ENCODE data around the gene GPANK1. TPM values are rescaled to one million over a fixed set of nuclear protein-coding genes. Genes with fewer than 3 reads are reported as not detected.

Gene GPANK1
- total and polyA plus RNA-seq, 9 donors, result 9.8 to 19.0 (median 15.5) TPM

GRCh38 chr6:31620586-31621319 is 44.0 kb downstream of the GPANK1 start, which contains the start of gene PRRC2A:
PRRC2A (plus strand) TSS chr6:31620715; CDS start chr6:31622790, 2,075 bp downstream.
- peak; percentile 87 for DNase-seq
- under 1% methylated on average over 59 of the region's 67 CpGs for WGBS (ENCODE audit: insufficient coverage)
- H3K4me1 ChIP-seq (ENCODE audit: control insufficient read depth, insufficient read depth, low read length), result peaks cover 10% of the 10 kb centered on the region

GRCh38 chr6:31619805-31620585 is 44.8 kb downstream of the GPANK1 start:
- peak; percentile 100 for DNase-seq
- peaks cover 28% of the 10 kb centered on the region for H3K36me3 ChIP-seq (ENCODE audit: control insufficient read depth, insufficient read depth, low read length)
- no peaks in the 10 kb centered on the region for H3K27me3 ChIP-seq (ENCODE audit: control insufficient read depth, insufficient read depth, low read length)
- WGBS (ENCODE audit: insufficient coverage), result 0% methylated on average over 34 of the region's 50 CpGs
- H3K27ac ChIP-seq (ENCODE audit: low read length), result peak overlapping the region; percentile 100
- H3K4me1 ChIP-seq (ENCODE audit: control insufficient read depth, insufficient read depth, low read length), result peaks cover 10% of the 10 kb centered on the region
- peak overlapping the region; percentile 67 for H3K4me3 ChIP-seq (ENCODE audit: low read length)
- H3K9me3 ChIP-seq (replicated peaks; ENCODE audit: control insufficient read depth, low read depth, low read length), result no peaks in the 10 kb centered on the region

More at GRCh38 chr6:31620586-31621319, 44.0 kb downstream of the GPANK1 start, which contains the start of gene PRRC2A:
- Histone ChIP-seq H3K36me3 (ENCODE audit: control insufficient read depth, insufficient read depth, low read length) (peaks cover 36% of the 10 kb centered on the region), H3K9me3 (replicated peaks; ENCODE audit: control insufficient read depth, low read depth, low read length) (no peaks in the 10 kb centered on the region), H3K27me3 (ENCODE audit: control insufficient read depth, insufficient read depth, low read length) (no peaks in the 10 kb centered on the region), H3K27ac (ENCODE audit: low read length) (peak within 1 kb of the TSS; percentile 100), H3K4me3 (ENCODE audit: low read length) (peak within 1 kb of the TSS; percentile 76)

GRCh38 chr6:31617010-31617409 is 47.8 kb downstream of the GPANK1 start:
- Histone ChIP-seq H3K27ac (ENCODE audit: low read length) (no peak overlapping the region), H3K4me3 (ENCODE audit: low read length) (no peak overlapping the region), H3K27me3 (ENCODE audit: control insufficient read depth, insufficient read depth, low read length) (peaks cover 2% of the 10 kb centered on the region), H3K4me1 (ENCODE audit: control insufficient read depth, insufficient read depth, low read length) (peaks cover 4% of the 10 kb centered on the region), H3K9me3 (replicated peaks; ENCODE audit: control insufficient read depth, low read depth, low read length) (no peaks in the 10 kb centered on the region), H3K36me3 (ENCODE audit: control insufficient read depth, insufficient read depth, low read length) (peaks cover 3% of the 10 kb centered on the region)
- DNase-seq, result no peak
- 86% methylated on average over 1 of the region's 2 CpGs for WGBS (ENCODE audit: insufficient coverage)

GRCh38 chr6:31615748-31616147 is 49.0 kb downstream of the GPANK1 start:
- H3K4me1 ChIP-seq (ENCODE audit: control insufficient read depth, insufficient read depth, low read length), result no peaks in the 10 kb centered on the region
- WGBS (ENCODE audit: insufficient coverage), result 13% methylated on average over 5 of the region's 7 CpGs
- H3K4me3 ChIP-seq (ENCODE audit: low read length), result peak overlapping the region; percentile 24
- no peak for DNase-seq
- peaks cover 2% of the 10 kb centered on the region for H3K27me3 ChIP-seq (ENCODE audit: control insufficient read depth, insufficient read depth, low read length)
- no peak overlapping the region for H3K27ac ChIP-seq (ENCODE audit: low read length)
- H3K36me3 ChIP-seq (ENCODE audit: control insufficient read depth, insufficient read depth, low read length), result peaks cover 3% of the 10 kb centered on the region
- H3K9me3 ChIP-seq (replicated peaks; ENCODE audit: control insufficient read depth, low read depth, low read length), result no peaks in the 10 kb centered on the region

GRCh38 chr6:31614684-31615578 is 49.9 kb downstream of the GPANK1 start, which contains the start of gene AIF1:
AIF1 (plus strand) TSS chr6:31615234; CDS start chr6:31615330, 96 bp downstream.
- WGBS (ENCODE audit: insufficient coverage), result 13% methylated on average over 3 of the region's 6 CpGs
- no peaks in the 10 kb centered on the region for H3K4me1 ChIP-seq (ENCODE audit: control insufficient read depth, insufficient read depth, low read length)
- H3K27ac ChIP-seq (ENCODE audit: low read length), result no peak within 1 kb of the TSS
- no peaks in the 10 kb centered on the region for H3K9me3 ChIP-seq (replicated peaks; ENCODE audit: control insufficient read depth, low read depth, low read length)
- peaks cover 3% of the 10 kb centered on the region for H3K36me3 ChIP-seq (ENCODE audit: control insufficient read depth, insufficient read depth, low read length)
- peak within 1 kb of the TSS; percentile 24 for H3K4me3 ChIP-seq (ENCODE audit: low read length)
- peak; percentile 66 for DNase-seq
- peaks cover 2% of the 10 kb centered on the region for H3K27me3 ChIP-seq (ENCODE audit: control insufficient read depth, insufficient read depth, low read length)

GRCh38 chr6:31614075-31614619 is 50.6 kb downstream of the GPANK1 start:
- H3K27me3 ChIP-seq (ENCODE audit: control insufficient read depth, insufficient read depth, low read length), result peaks cover 2% of the 10 kb centered on the region
- WGBS (ENCODE audit: insufficient coverage), result 85% methylated on average over 3 of the region's 8 CpGs

More at GRCh38 chr6:31614075-31614619, 50.6 kb downstream of the GPANK1 start:
- Histone ChIP-seq H3K4me1 (ENCODE audit: control insufficient read depth, insufficient read depth, low read length) (no peaks in the 10 kb centered on the region), H3K36me3 (ENCODE audit: control insufficient read depth, insufficient read depth, low read length) (peaks cover 3% of the 10 kb centered on the region), H3K4me3 (ENCODE audit: low read length) (no peak overlapping the region), H3K9me3 (replicated peaks; ENCODE audit: control insufficient read depth, low read depth, low read length) (no peaks in the 10 kb centered on the region), H3K27ac (ENCODE audit: low read length) (no peak overlapping the region)
- DNase-seq, result no peak

Other genes starting within 250 kb of the GPANK1 start
Only the 30 nearest of the 37 such genes appear.
- gene MCCD1, start 136.0 kb downstream of the GPANK1 start, total RNA-seq, result not detected
- gene MCCD1, start 136.0 kb downstream of the GPANK1 start, polyA plus RNA-seq (ENCODE audit: insufficient read depth in 1 of 8, insufficient read length in 8 of 8, low replicate concordance in 1 of 8), result not detected
- 354 TPM for gene DDX39B, start 123.0 kb downstream of the GPANK1 start, total RNA-seq
- 100 to 1,000 TPM; 311 to 433 (median 373) TPM for gene DDX39B, start 123.0 kb downstream of the GPANK1 start, polyA plus RNA-seq (ENCODE audit: insufficient read depth in 1 of 8, insufficient read length in 8 of 8, low replicate concordance in 1 of 8)
- gene ATP6V1G2, start 118.4 kb downstream of the GPANK1 start, total RNA-seq, result 1.4 TPM
- gene ATP6V1G2, start 118.4 kb downstream of the GPANK1 start, polyA plus RNA-seq (ENCODE audit: insufficient read depth in 1 of 8, insufficient read length in 8 of 8, low replicate concordance in 1 of 8), result 1 to 10 TPM; 2.1 to 5.6 (median 4.6) TPM
- gene NFKBIL1, start 117.4 kb downstream of the GPANK1 start, total RNA-seq, result 19.1 TPM
- gene NFKBIL1, start 117.4 kb downstream of the GPANK1 start, polyA plus RNA-seq (ENCODE audit: insufficient read depth in 1 of 8, insufficient read length in 8 of 8, low replicate concordance in 1 of 8), result 10 to 100 TPM; 16.3 to 20.6 (median 17.2) TPM
- 0.04 TPM for gene LTA, start 92.7 kb downstream of the GPANK1 start, total RNA-seq
- gene LTA, start 92.7 kb downstream of the GPANK1 start, polyA plus RNA-seq (ENCODE audit: insufficient read depth in 1 of 8, insufficient read length in 8 of 8, low replicate concordance in 1 of 8), result under 1 TPM in 5 of 8 donors, not detected in 3; 0.12 to 0.26 (median 0.19) TPM
- gene TNF, start 89.4 kb downstream of the GPANK1 start, total RNA-seq, result 0.22 TPM
- gene TNF, start 89.4 kb downstream of the GPANK1 start, polyA plus RNA-seq (ENCODE audit: insufficient read depth in 1 of 8, insufficient read length in 8 of 8, low replicate concordance in 1 of 8), result under 1 TPM in 6 of 8 donors, not detected in 2; 0.08 to 0.80 (median 0.25) TPM
- 0.58 TPM for gene LTB, start 82.6 kb downstream of the GPANK1 start, total RNA-seq
- gene LTB, start 82.6 kb downstream of the GPANK1 start, polyA plus RNA-seq (ENCODE audit: insufficient read depth in 1 of 8, insufficient read length in 8 of 8, low replicate concordance in 1 of 8), result 1 to 10 TPM; 1.1 to 2.9 (median 2.3) TPM
- gene LST1, start 78.7 kb downstream of the GPANK1 start, total RNA-seq, result 9.0 TPM
- 1 to 10 TPM; 5.0 to 7.7 (median 6.8) TPM for gene LST1, start 78.7 kb downstream of the GPANK1 start, polyA plus RNA-seq (ENCODE audit: insufficient read depth in 1 of 8, insufficient read length in 8 of 8, low replicate concordance in 1 of 8)
- gene NCR3, start 72.0 kb downstream of the GPANK1 start, total RNA-seq, result not detected
- gene NCR3, start 72.0 kb downstream of the GPANK1 start, polyA plus RNA-seq (ENCODE audit: insufficient read depth in 1 of 8, insufficient read length in 8 of 8, low replicate concordance in 1 of 8), result under 1 TPM in 1 of 8 donors, not detected in 7; 0.14 TPM
- 29.2 TPM for gene AIF1, start 49.8 kb downstream of the GPANK1 start, total RNA-seq
- gene AIF1, start 49.8 kb downstream of the GPANK1 start, polyA plus RNA-seq (ENCODE audit: insufficient read depth in 1 of 8, insufficient read length in 8 of 8, low replicate concordance in 1 of 8), result 10 to 100 TPM; 18.7 to 29.5 (median 21.1) TPM
- gene PRRC2A, start 44.3 kb downstream of the GPANK1 start, total RNA-seq, result 51.3 TPM
- gene PRRC2A, start 44.3 kb downstream of the GPANK1 start, polyA plus RNA-seq (ENCODE audit: insufficient read depth in 1 of 8, insufficient read length in 8 of 8, low replicate concordance in 1 of 8), result 100 to 1,000 TPM; 124 to 175 (median 153) TPM
- gene BAG6, start 12.3 kb downstream of the GPANK1 start, total RNA-seq, result 150 TPM
- 100 to 1,000 TPM; 170 to 229 (median 214) TPM for gene BAG6, start 12.3 kb downstream of the GPANK1 start, polyA plus RNA-seq (ENCODE audit: insufficient read depth in 1 of 8, insufficient read length in 8 of 8, low replicate concordance in 1 of 8)
- gene APOM, start 9.1 kb downstream of the GPANK1 start, total RNA-seq, result 2.6 TPM
- 1 to 10 TPM; 3.5 to 8.5 (median 4.1) TPM for gene APOM, start 9.1 kb downstream of the GPANK1 start, polyA plus RNA-seq (ENCODE audit: insufficient read depth in 1 of 8, insufficient read length in 8 of 8, low replicate concordance in 1 of 8)
- gene C6orf47, start 4.2 kb downstream of the GPANK1 start, total RNA-seq, result 17.1 TPM
- 10 to 100 TPM; 13.7 to 18.9 (median 14.7) TPM for gene C6orf47, start 4.2 kb downstream of the GPANK1 start, polyA plus RNA-seq (ENCODE audit: insufficient read depth in 1 of 8, insufficient read length in 8 of 8, low replicate concordance in 1 of 8)
- gene CSNK2B, start 1.1 kb upstream of the GPANK1 start, total RNA-seq, result 107 TPM
- gene CSNK2B, start 1.1 kb upstream of the GPANK1 start, polyA plus RNA-seq (ENCODE audit: insufficient read depth in 1 of 8, insufficient read length in 8 of 8, low replicate concordance in 1 of 8), result 100 to 1,000 TPM; 127 to 175 (median 140) TPM
- gene LY6G5B, start 5.0 kb upstream of the GPANK1 start, total RNA-seq, result 4.9 TPM
- 10 to 100 TPM in 5 of 8 donors, 1 to 10 TPM in 3; 5.8 to 16.7 (median 12.8) TPM for gene LY6G5B, start 5.0 kb upstream of the GPANK1 start, polyA plus RNA-seq (ENCODE audit: insufficient read depth in 1 of 8, insufficient read length in 8 of 8, low replicate concordance in 1 of 8)
- gene LY6G5C, start 16.1 kb upstream of the GPANK1 start, total RNA-seq, result 0.80 TPM
- gene LY6G5C, start 16.1 kb upstream of the GPANK1 start, polyA plus RNA-seq (ENCODE audit: insufficient read depth in 1 of 8, insufficient read length in 8 of 8, low replicate concordance in 1 of 8), result 1 to 10 TPM in 7 of 8 donors, under 1 TPM in 1; 0.70 to 3.9 (median 2.2) TPM
- 50.8 TPM for gene ABHD16A, start 38.3 kb upstream of the GPANK1 start, total RNA-seq
- gene ABHD16A, start 38.3 kb upstream of the GPANK1 start, polyA plus RNA-seq (ENCODE audit: insufficient read depth in 1 of 8, insufficient read length in 8 of 8, low replicate concordance in 1 of 8), result 10 to 100 TPM; 42.0 to 55.8 (median 44.9) TPM
- not detected for gene LY6G6F, start 41.9 kb upstream of the GPANK1 start, total RNA-seq
- gene LY6G6F, start 41.9 kb upstream of the GPANK1 start, polyA plus RNA-seq (ENCODE audit: insufficient read depth in 1 of 8, insufficient read length in 8 of 8, low replicate concordance in 1 of 8), result not detected
- 0.58 TPM for gene LY6G6D, start 50.4 kb upstream of the GPANK1 start, total RNA-seq
- 1 to 10 TPM in 1 of 8 donors, under 1 TPM in 4, not detected in 3; 0.31 to 1.7 (median 0.75) TPM for gene LY6G6D, start 50.4 kb upstream of the GPANK1 start, polyA plus RNA-seq (ENCODE audit: insufficient read depth in 1 of 8, insufficient read length in 8 of 8, low replicate concordance in 1 of 8)
- gene LY6G6C, start 56.7 kb upstream of the GPANK1 start, total RNA-seq, result 0.09 TPM
- gene LY6G6C, start 56.7 kb upstream of the GPANK1 start, polyA plus RNA-seq (ENCODE audit: insufficient read depth in 1 of 8, insufficient read length in 8 of 8, low replicate concordance in 1 of 8), result 1 to 10 TPM in 1 of 8 donors, under 1 TPM in 6, not detected in 1; 0.15 to 1.2 (median 0.37) TPM
- gene MPIG6B, start 58.4 kb upstream of the GPANK1 start, total RNA-seq, result 0.09 TPM
- 1 to 10 TPM in 1 of 8 donors, under 1 TPM in 7; 0.44 to 1.2 (median 0.74) TPM for gene MPIG6B, start 58.4 kb upstream of the GPANK1 start, polyA plus RNA-seq (ENCODE audit: insufficient read depth in 1 of 8, insufficient read length in 8 of 8, low replicate concordance in 1 of 8)
- 101 TPM for gene DDAH2, start 64.3 kb upstream of the GPANK1 start, total RNA-seq
- 100 to 1,000 TPM; 111 to 147 (median 135) TPM for gene DDAH2, start 64.3 kb upstream of the GPANK1 start, polyA plus RNA-seq (ENCODE audit: insufficient read depth in 1 of 8, insufficient read length in 8 of 8, low replicate concordance in 1 of 8)
- 219 TPM for gene CLIC1, start 71.5 kb upstream of the GPANK1 start, total RNA-seq
- 100 to 1,000 TPM; 117 to 177 (median 152) TPM for gene CLIC1, start 71.5 kb upstream of the GPANK1 start, polyA plus RNA-seq (ENCODE audit: insufficient read depth in 1 of 8, insufficient read length in 8 of 8, low replicate concordance in 1 of 8)
- gene MSH5, start 75.0 kb upstream of the GPANK1 start, total RNA-seq, result 9.1 TPM
- 10 to 100 TPM in 6 of 8 donors, 1 to 10 TPM in 2; 5.3 to 20.8 (median 11.5) TPM for gene MSH5, start 75.0 kb upstream of the GPANK1 start, polyA plus RNA-seq (ENCODE audit: insufficient read depth in 1 of 8, insufficient read length in 8 of 8, low replicate concordance in 1 of 8)
- gene SAPCD1, start 97.7 kb upstream of the GPANK1 start, total RNA-seq, result 2.7 TPM
- gene SAPCD1, start 97.7 kb upstream of the GPANK1 start, polyA plus RNA-seq (ENCODE audit: insufficient read depth in 1 of 8, insufficient read length in 8 of 8, low replicate concordance in 1 of 8), result 1 to 10 TPM; 1.4 to 6.3 (median 2.9) TPM
- 1.2 TPM for gene VWA7, start 112.3 kb upstream of the GPANK1 start, total RNA-seq
- 1 to 10 TPM in 7 of 8 donors, under 1 TPM in 1; 0.71 to 2.1 (median 1.6) TPM for gene VWA7, start 112.3 kb upstream of the GPANK1 start, polyA plus RNA-seq (ENCODE audit: insufficient read depth in 1 of 8, insufficient read length in 8 of 8, low replicate concordance in 1 of 8)
- 21.9 TPM for gene VARS1, start 130.8 kb upstream of the GPANK1 start, total RNA-seq
- gene VARS1, start 130.8 kb upstream of the GPANK1 start, polyA plus RNA-seq (ENCODE audit: insufficient read depth in 1 of 8, insufficient read length in 8 of 8, low replicate concordance in 1 of 8), result 10 to 100 TPM; 35.1 to 63.0 (median 51.2) TPM
- 42.0 TPM for gene LSM2, start 142.0 kb upstream of the GPANK1 start, total RNA-seq
- gene LSM2, start 142.0 kb upstream of the GPANK1 start, polyA plus RNA-seq (ENCODE audit: insufficient read depth in 1 of 8, insufficient read length in 8 of 8, low replicate concordance in 1 of 8), result 10 to 100 TPM; 41.3 to 64.3 (median 56.8) TPM
- 2.3 TPM for gene HSPA1L, start 150.3 kb upstream of the GPANK1 start, total RNA-seq
- 1 to 10 TPM; 2.9 to 4.1 (median 3.6) TPM for gene HSPA1L, start 150.3 kb upstream of the GPANK1 start, polyA plus RNA-seq (ENCODE audit: insufficient read depth in 1 of 8, insufficient read length in 8 of 8, low replicate concordance in 1 of 8)

Data from muscle of leg (tissue), 11 donors.